Prostate gland (tissue), 2 donors: ENCODE data around the gene PCSK4.

Experiments
- POLR2A ChIP-seq: fragments of 450-650 bp; IDR thresholded peaks from one replicate; pipeline ENCODE4 v1.6.1; 2016; ENCODE audit warnings: antibody characterized with exemption, mild to moderate bottlenecking
- POLR2AphosphoS5 ChIP-seq: sonication (generic); formaldehyde crosslinking; IDR thresholded peaks from one replicate; pipeline ENCODE4 v1.6.1; 2017; ENCODE audit warnings: antibody characterized with exemption
- TF ChIP-seq, protein P1 (sequence below), 4 experiments: fragments of 200-600 bp in 2 of 4; fragments of 450-650 bp in 2 of 4; sonication (generic) in 2 of 4; IDR thresholded peaks; 1 replicate in 3 of 4; 2 replicates in 1 of 4; pipeline ENCODE4 v1.5.1; 2016 to 2019; ENCODE audit warnings: antibody characterized with exemption in 4 of 4, mild to moderate bottlenecking in 2 of 4, moderate library complexity in 2 of 4

DNA sequence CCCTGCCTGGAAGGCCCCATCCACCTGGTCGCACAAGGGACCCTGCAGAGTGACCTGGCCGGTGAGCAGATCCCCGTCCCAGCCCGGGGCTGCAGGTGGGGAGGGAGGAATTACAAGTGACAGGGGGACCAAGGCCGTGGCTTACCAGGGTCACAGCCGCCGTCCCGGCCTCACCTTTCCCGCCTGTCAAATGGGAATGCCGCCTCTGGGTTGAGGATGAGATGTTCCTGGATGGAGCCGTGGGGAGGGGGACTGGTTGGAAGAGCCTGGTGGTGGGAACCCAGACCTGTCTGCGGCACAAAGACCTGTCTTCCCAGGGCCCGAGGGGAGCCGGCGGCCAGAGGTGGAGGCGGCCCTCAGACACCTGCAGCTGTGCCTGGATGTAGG, 39.3 kb upstream of the PCSK4 start:
- TF ChIP-seq POLR2A (no peak), POLR2AphosphoS5 (no peak)
- TF ChIP-seq, protein P1, sequence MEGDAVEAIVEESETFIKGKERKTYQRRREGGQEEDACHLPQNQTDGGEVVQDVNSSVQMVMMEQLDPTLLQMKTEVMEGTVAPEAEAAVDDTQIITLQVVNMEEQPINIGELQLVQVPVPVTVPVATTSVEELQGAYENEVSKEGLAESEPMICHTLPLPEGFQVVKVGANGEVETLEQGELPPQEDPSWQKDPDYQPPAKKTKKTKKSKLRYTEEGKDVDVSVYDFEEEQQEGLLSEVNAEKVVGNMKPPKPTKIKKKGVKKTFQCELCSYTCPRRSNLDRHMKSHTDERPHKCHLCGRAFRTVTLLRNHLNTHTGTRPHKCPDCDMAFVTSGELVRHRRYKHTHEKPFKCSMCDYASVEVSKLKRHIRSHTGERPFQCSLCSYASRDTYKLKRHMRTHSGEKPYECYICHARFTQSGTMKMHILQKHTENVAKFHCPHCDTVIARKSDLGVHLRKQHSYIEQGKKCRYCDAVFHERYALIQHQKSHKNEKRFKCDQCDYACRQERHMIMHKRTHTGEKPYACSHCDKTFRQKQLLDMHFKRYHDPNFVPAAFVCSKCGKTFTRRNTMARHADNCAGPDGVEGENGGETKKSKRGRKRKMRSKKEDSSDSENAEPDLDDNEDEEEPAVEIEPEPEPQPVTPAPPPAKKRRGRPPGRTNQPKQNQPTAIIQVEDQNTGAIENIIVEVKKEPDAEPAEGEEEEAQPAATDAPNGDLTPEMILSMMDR (IDR thresholded peaks at IDR 0.05): no peak
